Activated T-helper 1 cell treated with anti-CD3 and anti-CD28 coated beads, Interleukin-12 subunit alpha, Interleukin-12 subunit beta, Interleukin-2, Interleukin-4 antibody, amounts not matched to agents 30 ng/mL and 10 ng/mL and 1 ng/mL, durations not matched to agents 14 hours and 24 hours and 36 hours (primary cell): ENCODE data around the gene SV2B. TPM values are rescaled to one million over a fixed set of nuclear protein-coding genes. Genes with fewer than 3 reads are reported as not detected.

Experiments used
- DNase-seq: peaks from one replicate; pipeline ENCODE4 v3.0.0; 2021; ENCODE audit warnings: low spot score
- H3K27ac Mint-ChIP-seq: one replicate; pipeline ENCODE4 v1.8.0; 2021; ENCODE audit warnings: mild to moderate bottlenecking, mixed read lengths
- H3K27me3 Mint-ChIP-seq: one replicate; pipeline ENCODE4 v1.8.0; 2022; ENCODE audit warnings: mild to moderate bottlenecking, moderate library complexity, mixed read lengths; ENCODE audit not compliant: insufficient read depth
- H3K36me3 Mint-ChIP-seq: one replicate; pipeline ENCODE4 v1.8.0; 2021; ENCODE audit warnings: low read depth, mixed read lengths
- H3K4me1 Mint-ChIP-seq: one replicate; pipeline ENCODE4 v1.8.0; 2021; ENCODE audit warnings: low read depth, mixed read lengths
- H3K4me3 Mint-ChIP-seq: one replicate; pipeline ENCODE4 v1.8.0; 2021; ENCODE audit warnings: mild to moderate bottlenecking, moderate library complexity, mixed read lengths
- H3K9me3 Mint-ChIP-seq: one replicate; pipeline ENCODE4 v1.8.0; 2021; ENCODE audit warnings: mixed read lengths
- intact Hi-C: fragments of 100-400 bp; cut with micrococcal nuclease; formaldehyde crosslinking; loops from one replicate; pipeline ENCODE4 v1.15.1; 2024
- total RNA-seq: library from RNA; stranded (reverse); gene quantifications from 2 replicates; pipeline ENCODE4 v1.2.3, GENCODE V29; 2022

SV2B gene
- total RNA-seq, 1 donor from 2014 or later: 0.08 TPM

DNA sequence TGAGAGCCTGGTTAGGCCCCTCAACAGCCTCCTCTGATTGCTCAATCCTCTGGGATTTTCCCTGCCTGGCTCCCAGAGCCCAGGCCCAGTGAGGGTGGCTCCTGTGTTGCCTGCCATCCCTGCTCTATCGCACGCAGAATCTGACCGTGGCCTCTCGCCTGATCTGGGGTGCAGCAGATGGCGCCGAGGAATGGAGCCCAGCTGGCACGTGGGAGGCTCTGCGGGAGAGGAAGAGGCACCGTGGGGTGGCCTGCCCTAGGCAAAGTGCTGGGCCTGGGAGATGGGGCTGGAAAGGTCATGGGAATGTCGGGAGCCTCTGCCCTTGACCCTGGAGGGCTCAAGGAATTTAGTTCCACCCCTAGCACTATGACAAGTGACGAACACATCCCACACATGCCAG is 10.3 kb downstream of the SV2B start:
- peaks cover 16% of the 10 kb centered on the region for H3K27me3 Mint-ChIP-seq
- no peak overlapping the region for H3K4me3 Mint-ChIP-seq
- no peak for DNase-seq
- H3K4me1 Mint-ChIP-seq: no peaks in the 10 kb centered on the region
- no peaks in the 10 kb centered on the region for H3K36me3 Mint-ChIP-seq
- no peak overlapping the region for H3K27ac Mint-ChIP-seq
- intact Hi-C loops: no loop called here
- H3K9me3 Mint-ChIP-seq: no peaks in the 10 kb centered on the region

DNA sequence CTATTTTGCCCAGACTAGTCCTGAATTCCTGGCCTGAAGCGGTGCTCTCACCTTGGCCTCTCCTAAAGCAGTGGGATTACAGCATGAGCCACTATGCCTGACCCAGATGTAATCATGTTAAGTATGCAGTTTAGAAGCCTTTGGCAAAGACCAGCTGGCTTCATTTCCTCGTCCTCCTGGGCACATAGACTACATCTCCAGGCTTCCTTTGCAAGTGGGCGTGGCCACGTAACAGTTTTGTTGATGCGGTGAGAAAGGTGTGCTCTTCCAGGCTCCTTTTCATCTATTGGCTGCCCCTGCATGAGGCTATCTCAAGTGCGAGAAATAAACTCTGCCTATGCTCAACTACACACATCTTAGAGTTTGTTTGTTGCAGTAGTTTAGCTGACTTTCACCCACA is 13.0 kb downstream of the SV2B start:
- no peaks in the 10 kb centered on the region for H3K9me3 Mint-ChIP-seq
- no peak for DNase-seq
- no peak overlapping the region for H3K27ac Mint-ChIP-seq
- H3K4me1 Mint-ChIP-seq: no peaks in the 10 kb centered on the region
- H3K27me3 Mint-ChIP-seq: peaks cover 18% of the 10 kb centered on the region
- no peaks in the 10 kb centered on the region for H3K36me3 Mint-ChIP-seq
- no peak overlapping the region for H3K4me3 Mint-ChIP-seq
- intact Hi-C loops: no loop called here

DNA sequence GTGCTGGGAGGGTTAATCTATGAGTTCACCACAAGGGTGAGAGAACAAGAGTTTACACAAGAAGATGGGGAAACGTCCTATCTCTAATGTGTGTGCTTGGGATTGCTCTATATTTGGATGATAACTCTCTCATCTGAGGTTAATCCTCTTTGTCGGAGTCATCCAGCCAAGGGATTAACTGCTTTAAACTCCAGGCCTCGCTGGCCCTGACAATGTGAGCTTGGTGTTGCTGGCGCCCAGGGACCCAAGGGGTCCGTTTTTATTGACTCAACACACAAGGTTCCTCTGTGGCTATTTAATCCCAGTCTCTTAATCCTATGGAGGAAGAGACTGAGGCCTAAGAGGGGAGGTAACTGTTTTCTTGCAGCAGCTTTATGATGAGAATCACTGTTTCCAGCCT is 14.2 kb downstream of the SV2B start:
- Mint-ChIP-seq H3K27me3 (peaks cover 17% of the 10 kb centered on the region), H3K36me3 (no peaks in the 10 kb centered on the region), H3K4me3 (no peak overlapping the region), H3K9me3 (no peaks in the 10 kb centered on the region), H3K27ac (no peak overlapping the region), H3K4me1 (no peaks in the 10 kb centered on the region)
- intact Hi-C loops: no loop called here
- DNase-seq: no peak

DNA sequence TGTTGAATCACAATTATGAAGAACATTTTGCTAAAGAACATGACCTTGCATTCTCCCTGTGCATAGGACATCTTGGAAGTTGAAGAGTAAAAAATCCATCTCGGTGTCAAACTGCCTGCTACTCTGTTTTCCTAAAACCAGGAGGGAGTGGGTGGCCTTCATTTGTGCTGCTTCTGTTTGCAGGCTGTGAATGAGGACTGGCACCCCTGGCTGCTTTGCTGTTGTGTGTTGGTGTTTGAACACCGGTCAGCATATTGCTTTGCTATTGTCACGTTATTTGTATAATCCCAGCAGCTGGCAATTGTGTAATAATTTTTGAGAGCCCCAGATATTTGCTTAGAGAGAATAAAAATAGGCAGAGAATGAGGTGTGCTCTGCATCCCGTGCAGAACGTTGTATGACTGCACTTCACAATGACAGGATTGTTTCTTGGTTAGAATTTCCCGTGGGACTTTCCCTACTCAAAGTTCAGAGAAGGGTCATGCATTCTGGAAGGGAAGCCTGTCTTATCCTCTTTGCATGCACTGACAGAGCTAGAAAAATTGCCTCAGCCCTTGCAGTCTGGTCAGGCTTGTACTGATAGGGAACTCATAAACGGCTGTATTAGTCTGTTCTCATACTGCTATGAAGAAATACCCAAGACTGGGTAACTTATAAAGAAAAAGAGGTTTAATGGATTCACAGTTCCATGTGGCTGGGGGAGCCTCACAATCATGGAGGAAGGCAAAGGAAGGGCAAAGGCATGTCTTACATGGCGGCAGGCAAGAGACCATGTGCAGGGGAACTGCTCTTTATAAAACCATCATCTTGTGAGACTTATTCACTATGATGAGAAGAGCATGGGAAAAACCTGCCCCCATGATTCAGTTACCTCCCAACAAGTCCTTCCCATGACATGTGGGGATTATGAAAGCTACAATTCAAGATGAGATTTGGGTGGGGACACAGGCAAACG is 16.3 kb downstream of the SV2B start:
- H3K27ac Mint-ChIP-seq: no peak overlapping the region
- no peaks in the 10 kb centered on the region for H3K9me3 Mint-ChIP-seq
- H3K4me3 Mint-ChIP-seq: no peak overlapping the region
- no peaks in the 10 kb centered on the region for H3K36me3 Mint-ChIP-seq
- intact Hi-C loops: no loop called here
- H3K4me1 Mint-ChIP-seq: no peaks in the 10 kb centered on the region
- DNase-seq: no peak
- H3K27me3 Mint-ChIP-seq: peaks cover 20% of the 10 kb centered on the region

DNA sequence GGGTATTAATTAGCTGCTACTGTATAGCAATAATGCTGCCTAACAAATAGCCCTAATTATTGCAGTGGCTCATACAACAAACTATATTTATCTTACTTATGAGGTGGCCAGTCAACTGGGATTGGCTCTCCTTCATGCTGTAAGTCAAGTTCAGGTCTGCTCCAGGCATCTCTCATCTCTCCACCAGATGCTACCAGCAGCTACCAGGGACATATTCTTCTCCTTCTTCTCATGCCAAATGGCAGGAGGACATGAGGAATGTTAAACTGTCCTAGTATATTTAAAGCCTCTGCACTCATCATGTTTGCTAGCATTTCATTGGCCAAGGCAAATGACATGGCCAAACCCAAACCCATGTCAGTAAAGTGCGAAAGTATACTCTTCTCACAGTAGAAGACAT is 17.3 kb downstream of the SV2B start:
- intact Hi-C loops: no loop called here
- Mint-ChIP-seq H3K4me1 (no peaks in the 10 kb centered on the region), H3K4me3 (no peak overlapping the region)

DNA sequence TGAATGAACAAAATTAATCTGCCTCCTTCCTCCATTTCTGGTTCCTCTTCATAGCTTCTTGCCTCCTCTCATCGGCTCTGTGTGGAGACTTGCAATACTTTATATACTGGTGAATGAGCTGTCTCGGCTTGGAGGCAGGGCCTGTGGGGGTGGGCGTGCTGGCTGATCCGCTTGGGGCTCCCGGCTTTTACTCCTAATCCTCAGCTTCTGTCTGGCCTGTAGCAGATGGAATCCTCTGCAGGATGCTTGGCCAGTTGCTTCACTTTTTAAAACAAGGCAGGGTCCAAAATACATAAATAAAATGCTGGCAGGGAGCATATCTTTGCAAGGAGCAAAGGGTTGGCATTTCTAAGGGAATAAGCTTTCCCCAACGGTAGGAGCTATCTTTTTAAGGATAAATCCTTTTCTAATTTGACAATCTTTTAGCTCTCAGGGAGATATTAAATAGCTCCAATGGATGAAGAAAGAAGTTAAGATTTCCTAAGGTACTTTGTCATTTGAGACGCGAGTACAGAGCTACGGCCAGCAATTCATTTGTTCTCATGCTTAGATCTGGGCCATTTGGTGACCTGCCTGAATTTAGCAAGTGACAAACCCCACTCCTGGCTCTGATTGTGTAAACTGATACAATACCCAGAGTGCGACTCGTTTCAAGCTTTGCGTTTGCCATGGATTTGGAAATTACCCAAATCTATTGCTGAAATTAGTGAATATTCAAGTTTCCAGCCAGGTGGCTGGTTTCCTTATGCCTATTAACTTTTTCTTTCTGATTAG is 18.9 kb downstream of the SV2B start:
- Mint-ChIP-seq H3K9me3 (no peaks in the 10 kb centered on the region), H3K4me1 (no peaks in the 10 kb centered on the region), H3K36me3 (no peaks in the 10 kb centered on the region), H3K27me3 (peaks cover 27% of the 10 kb centered on the region), H3K4me3 (no peak overlapping the region), H3K27ac (no peak overlapping the region)
- DNase-seq: no peak
- intact Hi-C loops: no loop called here

More for the DNA sequence above, 17.3 kb downstream of the SV2B start:
- Mint-ChIP-seq H3K27ac (no peak overlapping the region), H3K9me3 (no peaks in the 10 kb centered on the region), H3K27me3 (peaks cover 21% of the 10 kb centered on the region), H3K36me3 (no peaks in the 10 kb centered on the region)
- no peak for DNase-seq

DNA sequence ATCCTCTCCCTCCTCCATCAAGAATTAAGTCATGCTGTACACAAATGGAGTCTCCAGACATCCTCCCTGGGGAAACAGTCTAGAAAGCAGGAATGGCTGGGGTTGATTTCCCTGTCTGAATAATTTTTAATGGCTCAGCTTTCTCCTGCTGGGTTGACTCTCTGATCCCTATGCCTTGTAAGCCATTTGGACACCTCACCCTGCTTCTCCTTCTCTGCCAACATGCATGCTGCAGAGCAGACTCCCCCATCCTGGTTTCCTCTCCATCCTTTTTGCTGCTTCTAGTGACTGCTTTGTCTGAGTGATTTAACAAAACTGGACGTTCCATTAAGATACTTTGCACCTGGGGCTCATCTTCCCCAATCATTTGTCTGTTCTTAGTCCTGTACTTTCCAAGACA is 22.2 kb downstream of the SV2B start:
- no peak overlapping the region for H3K27ac Mint-ChIP-seq
- no peak for DNase-seq
- no peak overlapping the region for H3K4me3 Mint-ChIP-seq
- H3K9me3 Mint-ChIP-seq: no peaks in the 10 kb centered on the region
- H3K4me1 Mint-ChIP-seq: no peaks in the 10 kb centered on the region
- intact Hi-C loops: no loop called here
- H3K36me3 Mint-ChIP-seq: no peaks in the 10 kb centered on the region
- peaks cover 25% of the 10 kb centered on the region for H3K27me3 Mint-ChIP-seq

DNA sequence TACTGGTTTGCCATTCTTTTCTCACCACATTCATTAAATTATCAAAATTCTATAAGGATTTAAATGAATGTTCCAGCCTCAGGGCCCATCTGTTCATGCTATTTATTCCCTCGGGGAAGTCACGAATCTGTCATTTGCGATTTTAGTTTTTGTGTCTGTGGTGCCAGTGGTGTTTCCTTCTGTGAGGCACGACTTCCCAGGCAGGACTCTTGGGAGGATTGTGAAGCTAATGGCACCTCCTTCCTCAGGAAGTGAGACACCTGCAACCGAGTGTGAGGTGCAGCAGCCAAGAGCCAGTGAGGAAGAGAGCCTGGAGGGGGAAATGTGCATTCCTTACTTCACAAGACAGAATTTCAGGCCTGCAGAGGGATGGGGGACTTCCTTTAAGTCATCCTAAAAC is 24.1 kb downstream of the SV2B start:
- Mint-ChIP-seq H3K9me3 (no peaks in the 10 kb centered on the region), H3K27me3 (peaks cover 23% of the 10 kb centered on the region), H3K27ac (no peak overlapping the region), H3K4me1 (no peaks in the 10 kb centered on the region), H3K36me3 (no peaks in the 10 kb centered on the region), H3K4me3 (no peak overlapping the region)
- no peak for DNase-seq
- intact Hi-C loops: no loop called here

DNA sequence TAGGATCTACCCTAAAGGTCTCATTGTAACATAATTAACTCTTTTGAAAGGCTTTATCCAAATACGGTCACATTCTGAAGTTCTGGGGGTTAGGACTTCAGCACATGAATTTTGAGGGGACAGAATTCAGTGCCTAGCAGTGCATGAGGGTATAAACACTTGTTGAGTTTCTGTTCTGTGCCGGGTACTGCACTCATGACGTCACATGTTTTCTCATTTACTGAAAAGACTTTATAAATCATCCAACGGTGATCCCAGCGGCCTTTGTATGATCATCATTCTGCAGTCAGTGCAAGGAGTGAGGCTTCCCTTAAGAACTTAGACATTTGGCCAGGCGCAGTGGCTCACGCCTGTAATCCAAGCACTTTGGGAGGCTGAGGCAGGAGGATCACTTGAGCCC is 25.1 kb downstream of the SV2B start:
- no peaks in the 10 kb centered on the region for H3K36me3 Mint-ChIP-seq
- DNase-seq: no peak
- H3K9me3 Mint-ChIP-seq: no peaks in the 10 kb centered on the region
- H3K4me3 Mint-ChIP-seq: no peak overlapping the region
- H3K27ac Mint-ChIP-seq: no peak overlapping the region
- peaks cover 23% of the 10 kb centered on the region for H3K27me3 Mint-ChIP-seq
- no peaks in the 10 kb centered on the region for H3K4me1 Mint-ChIP-seq
- intact Hi-C loops: no loop called here

DNA sequence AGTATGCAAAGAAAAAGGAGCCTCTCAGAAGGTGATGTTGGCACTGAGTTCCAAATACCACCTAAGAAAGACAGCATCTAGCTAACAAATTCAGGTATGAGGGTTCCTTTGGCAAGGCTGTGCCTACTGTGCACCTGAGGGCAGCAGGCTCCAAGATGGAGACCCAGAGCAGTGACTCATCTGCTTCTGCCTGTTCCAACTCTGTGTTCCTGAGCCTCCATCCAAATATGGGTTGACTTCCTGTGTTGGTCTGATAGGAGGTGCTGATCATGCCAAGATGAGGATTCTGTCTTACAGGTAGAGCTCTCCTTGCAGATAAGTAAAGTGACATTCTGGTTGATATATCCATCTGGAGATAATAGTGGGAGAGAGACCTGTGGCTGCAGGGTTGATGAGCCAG is 26.0 kb downstream of the SV2B start:
- no peaks in the 10 kb centered on the region for H3K4me1 Mint-ChIP-seq
- intact Hi-C loops: no loop called here
- no peaks in the 10 kb centered on the region for H3K36me3 Mint-ChIP-seq
- H3K4me3 Mint-ChIP-seq: no peak overlapping the region
- DNase-seq: no peak
- H3K27me3 Mint-ChIP-seq: peaks cover 19% of the 10 kb centered on the region
- H3K27ac Mint-ChIP-seq: no peak overlapping the region
- no peaks in the 10 kb centered on the region for H3K9me3 Mint-ChIP-seq

DNA sequence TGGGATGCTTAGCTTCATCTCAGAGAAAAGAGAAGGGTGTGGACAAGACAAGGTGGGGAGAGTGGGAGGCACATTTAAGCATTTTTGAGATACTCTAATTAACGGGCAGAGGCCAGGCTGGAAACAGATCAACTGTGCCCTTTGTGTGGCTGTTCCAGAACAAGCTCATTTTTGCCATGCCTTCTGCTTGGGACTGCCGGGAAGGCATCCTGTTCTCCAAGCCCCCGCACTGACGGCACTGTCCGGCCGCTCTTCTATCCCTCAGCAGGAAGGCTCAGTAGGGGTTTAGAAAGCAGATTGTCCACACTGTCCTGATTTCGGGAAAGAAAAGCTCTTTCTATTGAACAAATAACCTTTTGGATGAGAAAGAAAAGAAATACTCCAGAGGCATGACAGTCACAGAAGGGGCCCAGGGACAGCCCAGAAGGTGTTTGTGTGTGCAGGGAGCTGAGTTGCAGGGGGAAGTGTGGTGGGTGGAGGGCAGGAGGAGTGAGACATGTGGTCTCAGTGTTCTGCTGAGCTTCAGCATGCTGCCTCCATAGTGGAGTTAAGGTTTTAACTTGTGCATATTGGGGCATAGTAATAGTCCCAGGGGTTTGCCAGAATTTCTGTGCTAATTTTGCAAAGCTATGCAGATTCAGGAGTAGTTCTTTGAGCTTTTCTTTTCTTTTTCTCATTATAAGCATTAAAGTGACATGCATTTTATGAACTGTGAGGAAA is 27.3 kb downstream of the SV2B start:
- Mint-ChIP-seq H3K9me3 (no peaks in the 10 kb centered on the region), H3K4me1 (no peaks in the 10 kb centered on the region), H3K4me3 (no peak overlapping the region), H3K27ac (no peak overlapping the region), H3K36me3 (no peaks in the 10 kb centered on the region), H3K27me3 (peaks cover 19% of the 10 kb centered on the region)
- intact Hi-C loops: no loop called here
- no peak for DNase-seq

DNA sequence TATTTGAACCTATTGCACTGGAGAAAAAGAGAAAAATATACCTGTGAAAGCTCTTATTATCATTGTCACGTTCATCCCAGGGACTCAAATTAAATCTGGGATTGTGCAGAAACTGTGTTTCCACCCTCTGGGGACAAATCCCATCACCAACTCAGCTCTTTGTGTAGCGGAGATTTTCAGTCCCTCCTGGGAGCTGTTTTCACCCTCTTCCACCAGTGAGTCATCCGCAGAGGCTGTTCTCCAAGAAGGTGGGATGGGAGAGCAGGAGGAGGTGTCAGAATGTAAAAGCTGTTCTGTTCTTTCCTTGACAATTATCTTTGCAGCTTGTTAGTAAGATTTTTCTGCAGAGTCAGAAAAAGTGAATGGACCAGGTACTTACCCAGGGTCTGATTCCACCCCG is 28.0 kb downstream of the SV2B start:
- Mint-ChIP-seq H3K36me3 (no peaks in the 10 kb centered on the region), H3K4me3 (no peak overlapping the region), H3K27ac (no peak overlapping the region), H3K27me3 (peaks cover 16% of the 10 kb centered on the region), H3K9me3 (no peaks in the 10 kb centered on the region), H3K4me1 (no peaks in the 10 kb centered on the region)
- no peak for DNase-seq
- intact Hi-C loops: no loop called here

DNA sequence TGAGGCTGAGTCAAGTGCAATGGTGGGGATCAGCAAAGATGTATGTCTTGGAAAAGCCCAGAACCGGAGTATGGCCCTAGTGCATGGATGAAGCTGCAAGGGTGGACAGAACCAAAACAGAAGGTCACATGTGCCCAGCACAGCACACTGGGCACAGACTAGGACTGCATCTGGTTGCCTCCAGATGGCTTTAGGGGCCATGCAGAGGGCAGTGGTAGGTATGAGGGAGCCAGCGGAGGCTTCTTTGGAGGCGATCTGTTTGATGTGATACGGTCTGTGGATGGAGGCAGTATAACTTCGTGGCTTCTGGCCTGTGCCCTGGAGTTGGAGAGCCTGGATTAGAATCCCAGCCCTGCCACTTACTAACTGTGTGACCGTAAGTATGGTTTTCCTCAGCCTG is 29.4 kb downstream of the SV2B start:
- no peak overlapping the region for H3K4me3 Mint-ChIP-seq
- H3K36me3 Mint-ChIP-seq: no peaks in the 10 kb centered on the region
- no peaks in the 10 kb centered on the region for H3K9me3 Mint-ChIP-seq
- H3K4me1 Mint-ChIP-seq: no peaks in the 10 kb centered on the region
- no peak for DNase-seq
- peaks cover 13% of the 10 kb centered on the region for H3K27me3 Mint-ChIP-seq
- H3K27ac Mint-ChIP-seq: no peak overlapping the region
- intact Hi-C loops: no loop called here
